HG03565 (cell line): Measurements from ENCODE around the gene LIPT2.
"Not testable (repeated sequence)": the region's sequence is repeated elsewhere in the genome, so short reads cannot be mapped to it uniquely, and the experiment has no call there.

Source experiments
- ATAC-seq: cut with Tn5 transposase; IDR thresholded peaks from one replicate; pipeline ENCODE4 v1.9.1; 2021; ENCODE audit warnings: mild to moderate bottlenecking, moderate library complexity; ENCODE audit not compliant: unreplicated experiment

The LIPT2 gene

GRCh38 chr11:74492974-74493790 is at the start of gene LIPT2:
Gene LIPT2, minus strand, starts transcription at chr11:74493724. Its CDS starts 21 bp downstream, at chr11:74493703.
- peak; percentile 95 for ATAC-seq

DNA sequence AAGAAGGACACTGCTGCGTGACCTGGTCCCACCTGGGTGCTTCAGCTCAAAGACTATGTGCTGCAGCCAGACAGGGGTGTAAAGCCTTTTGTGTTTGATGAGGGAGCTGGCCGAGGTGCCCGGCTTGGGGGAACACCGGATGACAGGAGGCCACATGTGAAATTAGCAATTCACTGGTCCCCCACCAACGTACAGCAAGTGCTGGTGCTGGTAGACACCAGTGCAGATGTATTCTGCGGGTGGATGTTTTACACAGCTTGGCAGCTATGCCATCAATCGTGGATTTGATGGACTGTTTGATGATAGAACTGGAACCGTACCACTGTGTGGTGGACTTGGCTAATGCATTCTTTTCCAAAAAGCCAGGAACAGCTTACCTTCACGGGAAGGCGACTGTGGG is 47.9 kb upstream of the LIPT2 start:
- ATAC-seq, result no peak

DNA sequence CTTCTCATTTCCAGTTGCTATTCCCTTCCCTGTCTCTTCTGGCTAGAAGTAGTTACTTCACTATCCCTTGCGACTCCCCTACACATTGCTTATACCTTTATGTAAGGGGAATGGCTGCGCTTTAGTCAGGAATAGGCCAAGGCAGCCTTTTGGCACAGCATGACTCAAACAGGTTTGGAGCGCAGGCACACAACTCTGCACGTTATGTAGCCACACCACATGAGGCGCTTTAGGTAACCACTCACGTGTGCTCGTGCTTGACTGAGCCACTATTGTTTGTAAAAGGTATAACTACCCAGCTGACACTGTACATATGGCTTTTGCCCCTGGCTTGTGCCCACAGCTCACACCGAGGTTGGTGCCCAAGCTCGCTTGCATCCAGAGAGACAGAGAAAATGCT is 46.7 kb upstream of the LIPT2 start:
- no peak for ATAC-seq

DNA sequence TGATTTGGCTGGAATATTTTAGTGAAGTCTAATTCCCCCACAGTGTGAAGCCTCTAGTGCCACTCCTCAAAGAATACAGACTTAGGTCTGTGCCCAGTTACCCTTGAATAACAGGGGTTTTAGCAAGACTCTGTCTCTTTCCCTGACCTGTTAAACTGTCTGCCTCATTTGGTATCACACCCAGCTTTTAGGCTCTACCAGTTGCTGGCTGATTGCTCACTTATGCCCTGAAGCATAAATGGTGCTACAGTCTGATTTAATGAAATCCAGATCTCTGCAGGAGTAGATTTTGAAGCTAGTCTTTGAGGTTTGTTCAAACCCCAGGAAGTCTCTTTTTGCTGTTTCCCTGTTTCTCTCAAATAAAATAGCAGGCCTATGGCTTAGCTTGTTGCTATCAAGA is 45.2 kb upstream of the LIPT2 start:
- ATAC-seq, result no peak

DNA sequence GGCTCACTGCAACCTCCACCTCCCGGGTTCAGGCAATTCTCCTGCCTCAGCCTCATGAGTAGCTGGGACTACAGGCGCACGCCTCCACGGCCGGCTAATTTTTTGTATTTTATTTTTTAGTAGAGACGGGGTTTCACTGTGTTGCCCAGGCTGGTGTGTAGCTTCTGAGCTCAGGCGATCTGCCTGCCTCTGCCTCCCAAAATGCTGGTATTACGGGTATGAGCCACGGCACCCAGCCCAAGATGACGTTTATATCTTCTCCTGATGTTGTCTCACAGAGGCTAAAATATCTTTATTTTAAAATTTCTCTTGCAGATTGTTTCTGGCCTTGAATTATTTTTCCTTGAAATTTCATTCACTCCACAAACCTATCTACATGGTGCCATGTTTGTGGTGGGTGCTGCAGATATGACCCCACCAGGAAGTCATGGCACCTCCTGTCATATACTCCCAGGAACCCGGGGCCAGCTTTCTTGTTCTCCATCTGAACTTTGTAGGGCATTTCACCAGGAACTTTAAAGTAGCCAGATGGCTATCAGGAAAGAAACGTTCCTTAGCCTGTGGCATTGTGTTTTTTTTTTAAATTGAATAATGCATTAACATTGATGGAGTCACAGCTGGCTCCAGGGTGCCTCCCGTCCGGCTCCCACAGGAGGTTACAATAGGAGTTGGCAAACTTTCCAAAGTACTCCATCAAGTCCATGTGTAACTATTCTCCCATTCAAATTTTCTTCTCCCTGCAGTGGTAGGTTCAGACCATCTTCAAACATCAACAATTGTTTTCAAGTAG is 42.0 kb upstream of the LIPT2 start:
- ATAC-seq, result no peak

GRCh38 chr11:74534946-74535275 is 41.4 kb upstream of the LIPT2 start:
- not testable (repeated sequence) for ATAC-seq

- ATAC-seq, result no peak
Measured at GRCh38 chr11:74534216-74534945, 40.9 kb upstream of the LIPT2 start.

DNA sequence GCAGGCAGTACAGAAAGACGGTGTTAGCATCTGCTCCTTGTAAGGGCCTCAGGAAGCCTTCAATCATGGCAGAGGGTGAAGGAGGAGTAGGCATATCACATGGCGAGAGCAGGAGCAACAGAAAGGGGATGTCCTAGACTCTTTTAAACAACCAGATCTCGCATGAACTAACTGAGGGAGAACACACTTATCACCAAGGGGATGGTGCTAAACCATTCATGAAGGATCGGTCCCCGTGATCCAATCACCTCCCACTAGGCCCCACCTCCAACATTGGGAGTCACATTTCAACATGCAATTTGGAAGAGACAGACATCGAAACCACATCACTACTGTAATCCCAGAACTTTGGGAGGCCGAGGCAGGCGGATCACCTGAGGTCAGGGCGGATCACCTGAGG is 39.9 kb upstream of the LIPT2 start:
- ATAC-seq, result no peak

DNA sequence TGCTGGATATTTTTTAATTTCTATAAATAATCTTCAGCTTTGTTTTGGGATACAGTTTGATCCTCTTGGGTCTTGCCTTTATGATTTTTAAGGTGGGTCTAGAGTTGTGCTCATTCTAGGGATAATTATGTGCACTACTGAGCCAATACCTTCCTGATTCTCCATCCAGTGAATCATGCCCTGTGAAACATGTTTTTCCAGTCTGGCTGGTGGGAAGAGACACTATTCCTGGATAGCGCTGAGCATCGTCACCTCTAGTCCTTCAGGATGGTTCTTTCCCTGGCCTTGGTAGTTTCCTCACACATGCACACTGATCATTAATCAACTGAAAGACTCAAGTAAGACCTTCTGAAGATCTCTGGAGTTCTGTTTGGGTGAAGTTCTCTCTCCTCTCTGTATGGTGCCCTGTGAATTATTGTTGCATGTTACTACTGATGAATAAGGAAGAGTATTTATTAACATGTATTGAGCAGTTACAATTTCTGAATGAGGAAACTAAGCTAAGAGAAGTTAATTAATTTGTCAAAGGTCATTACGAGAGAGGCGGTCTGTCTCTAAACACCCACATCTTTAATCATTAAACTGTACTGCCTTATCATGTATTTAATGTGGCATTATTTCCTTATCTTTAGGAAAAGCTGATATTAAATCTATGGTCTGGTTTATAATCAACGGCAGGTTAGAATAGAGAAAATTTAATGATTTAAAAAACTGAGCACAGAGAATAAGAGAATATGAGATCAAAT is 39.1 kb upstream of the LIPT2 start:
- no peak for ATAC-seq

- ATAC-seq, result no peak
Measured at GRCh38 chr11:74524978-74525377, 31.5 kb upstream of the LIPT2 start.

DNA sequence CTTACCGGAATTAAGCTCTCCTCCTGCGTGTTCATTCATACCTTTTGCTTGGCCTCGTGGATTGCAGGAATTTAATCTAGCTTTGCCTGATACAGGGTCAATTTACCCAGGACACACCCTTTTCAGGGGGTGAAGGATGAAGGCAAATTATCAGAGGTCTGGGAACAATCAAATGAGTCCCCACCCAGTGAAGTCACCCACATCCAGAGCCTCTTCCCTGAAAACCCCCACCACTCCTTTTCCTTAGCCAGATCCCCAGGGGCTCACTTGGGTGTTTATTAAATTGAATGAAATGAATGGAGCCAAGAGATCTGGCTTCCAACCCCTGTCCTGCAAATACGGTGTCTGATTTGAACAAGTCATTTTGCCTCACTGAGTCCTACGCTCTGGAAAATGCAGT is 31.0 kb upstream of the LIPT2 start:
- no peak for ATAC-seq

GRCh38 chr11:74522776-74523175 is 29.3 kb upstream of the LIPT2 start:
- no peak for ATAC-seq

DNA sequence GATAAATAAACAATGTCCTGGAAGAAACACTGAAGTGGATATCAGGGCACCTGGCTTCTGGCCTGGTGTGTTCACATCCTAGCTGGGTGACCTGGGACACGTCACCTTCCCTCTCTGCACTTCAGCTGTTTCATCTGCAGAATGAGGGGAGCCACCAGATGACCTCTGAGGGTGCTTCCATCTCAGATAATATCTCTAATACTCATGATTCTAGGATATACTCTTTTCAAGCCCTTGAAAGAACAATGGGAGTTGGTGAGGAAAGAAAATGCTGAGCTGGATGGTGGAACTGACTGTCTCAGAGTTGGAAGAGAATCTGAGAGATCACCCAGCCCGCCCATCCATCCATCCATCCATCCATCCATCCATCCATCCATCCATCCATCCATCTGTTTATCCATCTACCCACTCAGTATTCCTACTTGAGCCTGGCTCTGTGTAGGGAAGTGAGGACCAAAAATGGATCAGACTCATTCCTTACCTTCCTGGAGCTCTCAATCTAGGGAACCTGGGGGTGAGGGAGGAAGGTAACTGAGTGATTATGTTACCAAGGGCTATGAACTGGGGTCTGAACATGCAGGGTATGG is 28.2 kb upstream of the LIPT2 start:
- no peak for ATAC-seq

- ATAC-seq, result no peak
Measured at GRCh38 chr11:74520927-74521665, 27.6 kb upstream of the LIPT2 start.

- ATAC-seq, result no peak
Measured at GRCh38 chr11:74520316-74520715, 26.8 kb upstream of the LIPT2 start.

DNA sequence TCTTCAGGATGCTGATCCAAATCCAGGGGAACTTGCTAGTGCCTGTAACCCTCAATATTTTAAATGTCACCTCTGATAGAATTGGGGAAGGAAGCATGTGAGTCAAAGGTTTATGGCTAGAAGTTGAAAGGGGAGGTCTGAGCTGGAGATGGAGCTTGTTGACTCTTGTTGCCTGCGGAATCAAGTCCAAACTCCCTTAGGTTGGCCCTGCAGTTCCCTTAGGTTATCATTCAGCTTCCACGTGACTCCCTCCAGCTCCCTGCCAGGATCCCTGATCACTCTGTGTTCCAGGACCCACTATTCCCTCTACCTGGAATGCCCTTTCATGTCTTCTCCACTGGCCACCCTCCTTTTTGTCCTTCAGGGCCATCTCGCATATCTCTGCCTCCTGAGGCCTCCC is 26.2 kb upstream of the LIPT2 start:
- no peak for ATAC-seq

DNA sequence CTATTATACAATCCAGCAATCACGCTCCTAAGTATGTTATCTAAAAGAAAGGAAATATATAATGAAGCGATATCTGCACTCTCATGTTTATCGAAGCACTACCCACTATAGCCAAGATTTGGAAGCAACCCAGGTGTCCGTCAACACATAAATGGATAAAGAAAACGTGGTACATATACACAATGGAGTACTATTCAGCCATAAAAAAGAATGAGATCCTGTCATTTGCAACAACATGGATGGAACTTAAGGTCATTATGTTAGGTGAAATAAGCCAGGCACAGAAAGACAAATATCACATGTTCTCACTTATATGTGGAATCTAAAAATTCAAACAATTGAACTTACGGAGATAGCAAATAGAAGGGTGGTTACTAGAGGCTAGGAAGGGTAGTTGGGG is 24.1 kb upstream of the LIPT2 start:
- not testable (repeated sequence) for ATAC-seq

GRCh38 chr11:74507582-74507981 is 14.1 kb upstream of the LIPT2 start:
- ATAC-seq, result no peak

- ATAC-seq, result no peak
Measured at GRCh38 chr11:74506823-74507222, 13.3 kb upstream of the LIPT2 start.

DNA sequence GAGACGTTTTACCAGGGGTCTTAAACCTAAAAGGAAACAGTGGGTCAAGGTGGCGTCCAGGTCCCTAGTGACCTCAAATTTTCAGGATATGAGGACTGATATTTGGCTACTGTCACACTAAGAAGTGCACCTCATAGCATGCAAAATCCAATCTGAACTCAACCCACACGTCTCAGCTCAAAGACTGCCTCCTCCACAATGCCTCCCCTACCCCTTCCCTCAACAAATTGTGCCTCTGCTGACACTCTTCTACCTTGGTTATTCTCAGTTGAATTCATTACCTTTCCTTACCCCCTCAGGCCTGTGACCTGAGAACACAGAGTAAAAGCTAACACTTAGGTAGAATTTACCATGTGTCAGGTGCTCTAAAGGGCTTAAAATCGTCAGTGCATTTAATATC is 12.4 kb upstream of the LIPT2 start:
- no peak for ATAC-seq
